Nephron progenitor cell (in vitro differentiated cells): ENCODE measurements around the gene NGB.

ENCODE experiments used
- DNase-seq: peaks from one replicate; pipeline ENCODE4 v3.0.0; 2021
- H3K27ac Mint-ChIP-seq: 2 replicates; pipeline ENCODE4 v1.8.0; 2021; ENCODE audit warnings: mild to moderate bottlenecking, moderate library complexity, mixed read lengths
- H3K27me3 Mint-ChIP-seq: 2 replicates; pipeline ENCODE4 v1.8.0; 2021; ENCODE audit warnings: mild to moderate bottlenecking, low read depth, mixed read lengths; ENCODE audit not compliant: poor library complexity
- H3K36me3 Mint-ChIP-seq: 2 replicates; pipeline ENCODE4 v1.8.0; 2021; ENCODE audit warnings: low read depth, mixed read lengths
- H3K4me1 Mint-ChIP-seq: 2 replicates; pipeline ENCODE4 v1.8.0; 2021; ENCODE audit warnings: mixed read lengths
- H3K4me3 Mint-ChIP-seq: 2 replicates; pipeline ENCODE4 v1.8.0; 2021; ENCODE audit warnings: mild to moderate bottlenecking, moderate library complexity, mixed read lengths
- H3K9me3 Mint-ChIP-seq: 2 replicates; pipeline ENCODE4 v1.8.0; 2021; ENCODE audit warnings: mild to moderate bottlenecking, moderate library complexity, mixed read lengths
- CTCF ChIP-seq: fragments of 200-600 bp; sonication (generic); IDR thresholded peaks from 2 replicates; pipeline ENCODE4 v1.5.0; 2021; ENCODE audit warnings: antibody characterized with exemption

NGB gene

DNA sequence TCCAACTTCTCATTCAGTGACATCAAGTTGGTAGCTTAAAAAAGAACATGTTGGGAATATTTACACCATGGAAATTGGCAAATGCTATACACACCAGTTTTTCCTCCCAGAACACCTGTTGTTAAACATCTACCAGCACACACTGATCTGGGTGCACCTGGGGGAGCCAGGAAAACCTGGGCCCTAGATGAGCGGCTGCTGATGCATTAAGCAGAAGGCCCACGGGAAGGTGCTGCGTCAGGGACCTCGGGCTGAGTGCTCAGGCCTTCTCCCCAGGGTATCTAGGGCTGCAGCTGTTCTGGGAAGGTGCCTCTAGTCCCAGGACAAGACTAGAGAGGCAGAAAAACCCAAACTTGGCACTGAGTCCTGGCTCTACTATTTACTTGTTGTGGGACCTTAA, 2.8 kb upstream of the NGB start:
- H3K4me1 Mint-ChIP-seq: peaks cover 4% of the 10 kb centered on the region
- H3K36me3 Mint-ChIP-seq: peaks cover 14% of the 10 kb centered on the region
- DNase-seq: no peak
- H3K4me3 Mint-ChIP-seq: no peak overlapping the region
- no peak for TF ChIP-seq CTCF
- H3K9me3 Mint-ChIP-seq: peaks cover 14% of the 10 kb centered on the region
- H3K27ac Mint-ChIP-seq: no peak overlapping the region
- peaks cover 55% of the 10 kb centered on the region for H3K27me3 Mint-ChIP-seq

DNA sequence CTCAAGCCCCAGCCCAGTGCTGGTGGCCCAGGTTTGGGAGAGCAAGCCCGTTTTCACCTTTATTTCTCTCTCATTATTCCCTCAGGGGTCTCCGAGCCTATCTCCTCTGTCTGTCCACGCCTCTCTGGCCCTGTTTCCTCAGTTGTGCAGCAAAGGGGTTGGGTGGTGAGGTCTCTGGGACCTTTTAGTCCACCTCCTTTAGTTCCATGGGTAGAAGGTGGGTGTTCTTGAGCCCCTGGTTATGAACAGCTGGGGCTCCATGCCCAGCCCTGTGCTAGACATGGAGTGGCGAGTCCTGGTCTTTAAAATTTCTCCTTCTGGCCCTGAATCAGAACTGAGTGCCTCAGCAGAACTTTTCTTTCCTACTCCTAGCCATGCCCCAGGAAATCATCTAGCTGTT, 1.3 kb upstream of the NGB start:
- Mint-ChIP-seq H3K27me3 (peaks cover 70% of the 10 kb centered on the region), H3K4me3 (peak overlapping the region; percentile 66), H3K27ac (no peak overlapping the region), H3K4me1 (peaks cover 4% of the 10 kb centered on the region), H3K9me3 (peaks cover 21% of the 10 kb centered on the region), H3K36me3 (peaks cover 14% of the 10 kb centered on the region)
- no peak for DNase-seq
- no peak for TF ChIP-seq CTCF

DNA sequence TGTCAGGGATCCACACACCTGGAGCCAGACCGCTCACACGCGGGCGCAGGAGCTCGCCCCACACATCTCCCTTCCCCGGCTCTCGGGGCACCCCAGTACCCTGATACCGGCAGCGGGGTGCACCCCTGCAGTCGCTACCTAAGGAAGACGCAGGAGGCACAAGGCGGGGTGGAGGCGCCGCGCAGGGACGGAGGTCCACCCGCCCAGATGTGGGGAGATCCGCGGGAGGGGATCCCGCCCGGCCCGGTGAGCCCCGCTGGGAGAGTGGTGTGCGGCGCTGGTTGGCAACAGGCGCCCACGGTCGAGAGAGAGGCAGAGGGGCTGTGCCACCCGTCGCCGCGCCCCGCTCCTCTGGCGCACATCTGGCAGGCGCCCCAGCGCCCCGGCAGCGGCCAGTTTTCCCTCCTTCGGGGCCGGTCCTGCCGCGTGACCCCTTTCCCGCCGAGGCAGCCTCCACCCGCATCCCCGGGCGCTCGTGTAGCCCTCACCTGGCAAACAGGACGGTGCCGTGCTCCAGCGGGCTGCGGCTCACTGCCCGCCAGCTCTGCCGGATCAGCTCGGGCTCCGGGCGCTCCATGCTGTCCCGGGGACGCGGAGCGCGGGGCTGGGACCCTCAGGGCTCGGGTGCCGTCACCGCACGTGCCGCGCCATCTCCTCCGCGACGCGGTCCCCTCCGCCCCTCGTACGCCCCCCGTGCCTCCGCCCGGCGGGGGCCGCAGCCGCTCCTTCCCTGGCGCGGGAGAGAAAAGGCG, 469 bp downstream of the NGB start:
- Mint-ChIP-seq H3K36me3 (peaks cover 14% of the 10 kb centered on the region), H3K27me3 (peaks cover 87% of the 10 kb centered on the region), H3K4me3 (peak overlapping the region; percentile 47), H3K9me3 (peaks cover 21% of the 10 kb centered on the region), H3K4me1 (peaks cover 4% of the 10 kb centered on the region), H3K27ac (no peak overlapping the region)
- DNase-seq: peak; percentile 46
- no peak for TF ChIP-seq CTCF

DNA sequence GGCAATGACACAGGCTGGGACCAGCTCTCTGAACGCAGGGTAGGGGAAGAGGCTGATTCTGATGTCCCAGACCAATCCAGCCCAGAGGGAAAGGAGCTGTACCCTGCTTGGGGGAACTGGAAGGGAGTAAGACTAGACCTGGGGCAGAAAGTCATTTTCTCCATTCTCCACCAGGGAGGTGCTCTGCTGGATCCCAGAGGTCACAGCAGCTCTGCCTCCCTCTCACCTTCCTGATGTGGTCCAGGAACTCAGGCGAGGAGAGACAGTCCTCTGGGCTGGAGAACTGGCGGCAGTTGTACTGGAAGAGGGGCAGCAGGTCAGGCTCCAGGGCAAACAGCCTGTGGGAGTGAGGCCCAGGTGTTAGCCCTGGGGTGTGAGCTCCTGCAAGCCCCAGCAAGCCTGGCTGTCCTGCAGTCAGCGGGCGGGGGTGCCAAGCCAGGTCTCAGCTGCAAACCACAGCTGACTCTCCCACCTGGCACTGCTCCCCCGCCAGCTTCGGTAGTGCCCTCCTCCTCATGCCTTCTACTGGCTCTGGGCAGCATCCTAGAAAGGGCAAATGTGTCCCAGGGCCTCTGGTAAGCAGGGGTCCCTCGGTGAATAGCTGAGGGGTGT, 1.9 kb downstream of the NGB start:
- TF ChIP-seq CTCF: no peak
- Mint-ChIP-seq H3K9me3 (peaks cover 21% of the 10 kb centered on the region), H3K27ac (no peak overlapping the region), H3K27me3 (peaks cover 91% of the 10 kb centered on the region), H3K36me3 (peaks cover 14% of the 10 kb centered on the region), H3K4me3 (no peak overlapping the region), H3K4me1 (peaks cover 4% of the 10 kb centered on the region)
- no peak for DNase-seq

DNA sequence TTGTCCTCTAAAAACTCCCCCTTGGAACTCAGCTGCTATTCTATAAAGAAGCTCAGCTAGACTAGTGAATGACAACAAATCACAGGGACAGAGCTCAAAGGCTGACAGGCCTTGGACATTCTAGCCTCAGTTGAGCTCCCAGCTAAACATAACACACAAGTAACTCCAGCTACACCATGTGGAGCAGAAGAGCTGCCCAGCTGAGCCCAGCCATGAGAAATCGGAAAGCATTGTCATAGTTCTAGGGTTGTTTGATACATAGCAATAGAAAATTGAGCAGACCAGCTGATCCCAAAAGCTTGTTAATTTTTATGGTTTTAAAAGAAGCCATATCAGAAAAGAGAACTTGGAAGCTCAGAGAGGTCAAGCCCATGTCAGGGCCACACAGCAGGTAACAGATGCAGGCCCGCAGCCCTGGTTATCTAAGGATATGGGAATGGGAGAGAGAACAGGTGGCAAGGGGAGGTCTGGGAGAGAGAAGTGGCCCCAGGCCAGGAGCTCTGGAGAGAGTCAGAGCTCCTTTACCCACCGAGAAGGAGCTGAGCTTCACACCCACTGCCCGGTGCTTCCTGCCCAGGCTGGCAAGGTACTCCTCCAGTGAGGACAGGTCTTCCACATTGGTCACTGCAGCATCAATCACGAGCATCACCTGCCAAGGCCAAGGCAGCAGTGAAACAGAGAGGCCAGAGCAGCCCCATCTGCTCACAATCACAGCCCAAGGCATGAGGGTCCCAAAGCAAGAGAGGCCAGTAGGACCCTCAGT, 2.9 kb downstream of the NGB start:
- TF ChIP-seq CTCF: no peak
- peaks cover 90% of the 10 kb centered on the region for H3K27me3 Mint-ChIP-seq
- peaks cover 4% of the 10 kb centered on the region for H3K4me1 Mint-ChIP-seq
- H3K4me3 Mint-ChIP-seq: no peak overlapping the region
- no peak for DNase-seq
- H3K27ac Mint-ChIP-seq: no peak overlapping the region
- peaks cover 21% of the 10 kb centered on the region for H3K9me3 Mint-ChIP-seq
- peaks cover 10% of the 10 kb centered on the region for H3K36me3 Mint-ChIP-seq
